GM21528 (cell line): Measurements from ENCODE around the gene ACVR1B.

Experiments used
- ATAC-seq: cut with Tn5 transposase; IDR thresholded peaks from one replicate; pipeline ENCODE4 v1.9.1; 2021; ENCODE audit warnings: mild to moderate bottlenecking, moderate library complexity; ENCODE audit not compliant: unreplicated experiment, low FRiP score

ACVR1B gene

DNA sequence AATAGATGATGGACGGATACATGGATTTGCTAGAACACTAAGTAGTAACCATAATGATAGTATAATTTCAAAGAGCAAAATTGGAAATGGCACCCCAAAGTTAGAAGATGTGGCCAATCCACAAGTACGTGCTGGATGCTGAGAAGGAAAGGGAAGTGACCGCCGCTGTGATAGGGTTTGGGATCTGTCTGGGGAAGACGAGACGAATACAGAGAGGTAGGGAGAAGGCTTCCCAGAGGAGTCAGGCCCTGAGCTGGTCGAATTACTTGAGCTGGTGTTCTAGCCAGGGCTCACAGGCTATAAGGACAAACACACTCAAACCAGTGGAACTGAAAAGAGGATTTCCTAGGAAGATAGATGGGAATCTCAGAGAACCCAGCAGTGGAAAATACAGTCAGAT lies 9.4 kb upstream of the ACVR1B start:
- no peak for ATAC-seq

DNA sequence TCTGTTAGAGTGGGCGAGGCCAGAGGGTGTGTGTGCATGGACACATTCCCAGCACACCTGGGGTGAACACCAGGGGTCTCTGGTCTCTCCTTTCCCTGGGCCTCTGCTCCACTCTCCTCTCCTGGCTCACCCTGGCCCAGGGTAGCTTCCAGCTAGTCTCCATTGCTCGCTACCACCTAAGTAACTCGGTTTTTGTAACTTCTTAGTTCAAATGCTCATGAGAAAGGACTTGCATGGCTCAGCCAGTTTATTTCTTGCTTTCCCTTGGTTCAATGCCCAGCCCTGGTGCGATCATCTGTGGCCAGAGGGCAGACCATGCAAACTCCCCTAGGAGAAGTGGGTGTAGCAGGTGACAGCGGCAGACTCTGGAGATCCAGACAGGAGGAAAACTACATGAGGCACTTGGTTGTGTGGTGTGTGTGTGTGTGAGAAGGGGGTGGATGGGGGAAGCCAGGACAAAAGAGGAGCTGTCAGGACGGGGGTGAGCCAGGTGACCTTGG lies 8.9 kb upstream of the ACVR1B start:
- no peak for ATAC-seq

DNA sequence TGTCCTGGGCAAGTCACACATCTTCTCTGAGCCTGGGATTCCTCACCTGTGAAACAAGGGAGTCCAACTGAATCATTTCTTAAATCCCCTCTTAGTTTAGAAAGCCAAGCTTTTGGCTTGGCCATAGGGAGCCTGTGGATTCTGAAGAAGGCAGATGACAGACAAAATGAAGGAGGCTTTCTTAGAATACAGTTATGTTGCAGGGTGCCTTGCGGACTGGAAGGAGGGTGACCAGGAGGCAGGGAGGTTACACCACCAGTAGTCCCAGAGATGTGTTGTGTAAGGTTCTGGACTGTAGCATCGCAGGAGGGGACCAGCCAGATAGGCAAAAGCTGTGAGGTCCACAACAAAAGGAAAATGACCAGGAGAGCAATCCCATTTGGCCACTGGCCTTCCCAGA lies 8.2 kb upstream of the ACVR1B start:
- no peak for ATAC-seq

DNA sequence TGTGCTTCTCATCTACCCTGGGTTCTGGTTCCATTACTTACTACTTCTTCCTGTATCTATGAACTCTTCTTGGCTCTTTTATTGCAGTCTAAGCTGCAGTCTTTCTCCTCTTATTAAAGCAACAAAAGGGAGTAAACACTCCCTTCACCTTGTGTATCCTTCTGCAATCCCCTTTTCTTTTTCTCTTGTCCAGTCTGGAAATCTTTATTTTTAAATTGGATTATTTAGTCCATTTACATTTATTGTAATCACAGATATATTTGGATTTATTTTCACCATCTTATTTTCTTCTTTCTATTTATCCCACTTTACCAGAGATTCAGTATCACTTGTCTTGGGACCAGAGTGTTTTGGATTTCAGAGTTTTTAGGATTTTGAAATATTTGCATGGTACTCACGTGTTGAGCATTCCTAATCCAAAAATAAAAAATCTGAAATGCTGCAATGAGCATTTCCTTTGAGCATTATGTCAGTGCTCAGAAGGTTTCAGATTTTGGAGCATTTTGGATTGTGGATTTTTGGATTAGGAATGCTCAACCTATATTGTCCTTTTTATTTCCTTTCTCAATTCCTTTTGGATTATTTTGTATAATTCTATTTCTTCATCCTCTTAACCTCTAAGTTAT lies 6.8 kb upstream of the ACVR1B start:
- no peak for ATAC-seq

DNA sequence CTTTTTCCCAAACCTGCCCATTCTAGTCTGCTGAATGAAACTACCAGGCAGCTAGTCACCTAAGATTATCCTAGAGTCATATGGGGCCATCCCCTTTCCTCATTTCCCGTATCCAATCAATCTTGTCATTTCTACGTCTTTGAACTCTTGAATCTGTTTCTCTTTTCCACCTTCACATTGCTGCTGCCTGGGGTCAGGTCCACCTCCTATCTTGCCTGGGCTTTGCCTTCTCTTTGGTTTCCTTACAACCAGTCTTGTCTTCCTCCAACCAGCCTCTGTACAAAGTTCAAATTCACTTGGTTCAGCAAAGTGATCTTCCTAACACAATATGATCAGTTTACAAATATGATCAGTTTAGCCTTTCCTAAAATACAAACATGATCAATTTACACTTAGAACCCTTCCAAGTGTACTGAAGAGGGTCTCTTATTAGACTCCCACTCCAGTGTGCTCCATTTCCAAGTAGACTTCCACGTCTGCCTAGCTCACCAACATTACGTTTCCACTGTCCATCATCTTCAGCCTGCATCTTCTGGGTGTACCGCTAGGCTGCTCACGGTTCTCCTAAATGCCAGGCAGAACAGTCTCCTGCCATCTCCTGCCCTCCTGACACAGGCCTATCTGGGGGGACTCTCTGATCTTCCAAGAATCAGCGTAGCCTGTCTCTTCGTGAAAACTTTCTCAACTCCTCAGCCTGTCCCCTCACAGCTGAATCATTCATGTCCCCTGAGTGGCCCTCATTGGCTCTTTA lies 4.1 kb upstream of the ACVR1B start:
- no peak for ATAC-seq

DNA sequence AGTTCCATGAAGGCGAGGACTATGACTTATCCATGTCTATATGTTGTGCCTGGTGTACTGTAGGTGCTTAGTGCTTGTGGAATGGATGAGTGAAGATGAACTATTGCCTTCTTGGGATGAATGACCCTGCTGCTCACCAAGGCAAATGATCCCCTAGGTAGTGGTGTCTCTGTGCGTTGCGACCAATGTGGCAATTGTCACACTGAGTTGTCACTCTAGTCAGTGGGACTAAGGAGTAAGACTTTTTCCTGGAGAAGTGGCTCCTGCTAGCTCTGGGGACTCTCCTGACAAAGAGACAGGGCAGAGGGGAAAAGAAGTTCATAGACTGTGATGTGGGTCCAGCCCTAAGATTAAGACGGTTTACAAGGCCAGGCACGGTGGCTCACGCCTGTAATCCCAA lies 3.4 kb upstream of the ACVR1B start:
- ATAC-seq: no peak

GRCh38 chr12:51949342-51950030 lies 2.0 kb upstream of the ACVR1B start:
- ATAC-seq: no peak

GRCh38 chr12:51950682-51951198 lies 759 bp upstream of the ACVR1B start:
- no peak for ATAC-seq

- ATAC-seq: peak; percentile 25
These were observed 584 bp downstream of the ACVR1B start for GRCh38 chr12:51951843-51952722.

DNA sequence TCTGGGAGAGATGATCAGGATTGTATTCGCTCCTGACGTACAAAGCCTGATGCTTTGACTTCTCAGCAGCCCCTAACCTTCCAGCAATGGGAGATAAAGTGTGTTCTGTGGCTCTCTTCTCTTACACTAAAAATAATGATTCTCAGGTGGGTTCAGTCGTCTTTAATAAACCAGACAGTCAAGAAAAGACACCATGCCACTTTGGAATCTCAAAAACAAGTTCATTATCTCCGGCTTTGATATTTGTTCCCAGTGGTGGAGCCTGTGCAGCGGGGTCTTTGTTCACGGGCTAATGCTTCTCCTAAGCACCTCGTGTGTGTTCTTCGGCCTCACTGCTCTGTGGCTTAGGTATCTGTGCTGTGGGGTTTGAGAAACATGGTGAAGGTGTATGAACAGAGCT lies 1.6 kb downstream of the ACVR1B start:
- no peak for ATAC-seq

- no peak for ATAC-seq
These were observed 2.4 kb downstream of the ACVR1B start for GRCh38 chr12:51953864-51954263.

DNA sequence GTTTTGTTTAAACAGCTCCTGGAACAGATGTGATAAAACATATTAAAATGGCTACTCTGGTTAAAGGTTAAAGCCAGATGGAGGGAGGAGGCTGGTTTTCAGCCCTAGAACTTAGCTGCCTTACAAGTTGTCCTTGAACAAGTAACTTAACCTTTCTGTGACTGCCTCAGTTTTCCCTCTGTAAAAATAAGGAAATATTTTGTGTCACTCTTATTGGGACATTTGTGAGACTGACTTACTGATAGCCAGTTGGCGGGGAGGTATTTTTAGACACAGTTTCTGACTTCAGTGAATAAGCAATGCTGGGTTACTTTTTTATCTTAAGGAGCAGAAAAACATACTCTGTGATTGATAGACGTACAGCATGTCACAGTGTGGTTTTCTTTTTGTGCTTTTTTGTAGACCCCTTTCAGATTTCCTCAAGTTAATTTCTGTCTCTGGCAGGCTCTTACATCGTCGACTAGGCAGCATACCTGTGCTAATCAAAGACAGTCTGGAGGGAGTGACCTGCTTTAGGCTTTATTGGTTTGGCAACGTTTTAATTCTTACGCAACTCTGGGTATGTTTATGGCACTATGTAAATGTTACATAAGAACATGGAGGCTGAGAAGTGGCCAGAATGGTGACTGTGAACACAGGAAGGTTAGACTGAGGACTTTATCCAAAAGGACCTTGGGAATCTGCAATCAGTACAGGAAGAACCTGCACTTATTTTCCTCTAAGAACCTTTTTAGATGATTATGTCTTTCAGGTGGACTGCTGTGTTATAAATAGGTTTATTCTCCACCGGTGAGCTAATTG lies 3.3 kb downstream of the ACVR1B start:
- ATAC-seq: no peak

DNA sequence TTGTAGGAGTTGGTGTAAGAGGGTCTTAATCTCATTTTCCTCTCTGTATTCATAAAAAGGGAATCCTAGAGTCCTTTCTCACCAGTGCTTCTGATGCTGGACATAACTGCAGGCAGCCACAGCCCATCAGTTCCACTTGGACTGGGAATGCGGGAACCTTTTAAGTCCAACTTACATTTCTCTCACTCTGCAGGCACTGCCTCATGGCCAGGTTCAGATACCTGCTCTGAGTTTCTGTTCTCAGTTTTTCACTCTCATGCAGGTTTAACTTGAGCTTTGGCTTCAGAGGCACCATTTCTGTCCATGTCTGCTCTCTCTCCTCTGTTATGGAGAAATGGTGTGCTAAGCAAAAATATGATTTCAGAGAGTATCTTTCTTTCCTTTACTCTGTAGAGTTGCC lies 4.2 kb downstream of the ACVR1B start:
- no peak for ATAC-seq

DNA sequence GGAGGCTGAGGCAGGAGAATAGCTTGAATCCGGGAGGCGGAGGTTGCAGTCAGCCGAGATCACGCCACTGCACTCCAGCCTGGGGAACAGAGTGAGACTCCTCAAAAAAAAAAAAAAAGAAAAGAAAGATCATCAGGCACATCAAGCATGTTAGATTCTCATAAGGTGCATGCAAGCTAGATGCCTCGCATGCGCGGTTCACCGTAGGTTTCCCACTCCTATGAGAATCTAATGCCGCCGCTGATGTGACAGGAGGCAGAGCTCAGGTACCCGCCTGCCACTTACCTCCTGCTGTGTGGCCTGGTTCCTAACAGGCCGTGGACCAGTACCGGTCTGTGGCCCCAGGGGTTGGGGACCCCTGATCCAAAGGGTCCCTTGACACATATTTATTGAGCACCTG lies 7.0 kb downstream of the ACVR1B start:
- ATAC-seq: no peak

GRCh38 chr12:51959211-51959610 lies 7.7 kb downstream of the ACVR1B start:
- no peak for ATAC-seq

- no peak for ATAC-seq
These were observed 8.4 kb downstream of the ACVR1B start for GRCh38 chr12:51959921-51960320.

DNA sequence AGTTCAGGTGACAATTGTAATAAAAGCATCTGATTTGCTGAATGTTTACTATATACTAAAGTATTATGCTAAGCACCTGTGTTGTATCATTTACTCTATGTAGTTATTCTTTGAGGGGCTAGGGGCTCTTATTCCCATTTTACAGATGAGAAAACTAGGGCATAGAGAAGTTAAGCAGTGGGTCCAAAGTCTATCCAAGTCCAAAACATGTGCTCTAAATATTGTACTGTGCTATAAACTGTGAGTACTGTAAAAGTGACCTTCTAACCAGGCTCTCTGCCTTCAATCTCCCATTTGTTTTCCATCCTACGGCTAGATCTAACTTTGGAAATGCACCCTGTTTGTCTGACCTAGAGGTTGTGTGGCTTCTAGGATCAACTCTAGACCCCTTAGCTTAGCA lies 9.0 kb downstream of the ACVR1B start:
- ATAC-seq: no peak

- ATAC-seq: no peak
These were observed 9.4 kb downstream of the ACVR1B start for GRCh38 chr12:51960890-51961289.

DNA sequence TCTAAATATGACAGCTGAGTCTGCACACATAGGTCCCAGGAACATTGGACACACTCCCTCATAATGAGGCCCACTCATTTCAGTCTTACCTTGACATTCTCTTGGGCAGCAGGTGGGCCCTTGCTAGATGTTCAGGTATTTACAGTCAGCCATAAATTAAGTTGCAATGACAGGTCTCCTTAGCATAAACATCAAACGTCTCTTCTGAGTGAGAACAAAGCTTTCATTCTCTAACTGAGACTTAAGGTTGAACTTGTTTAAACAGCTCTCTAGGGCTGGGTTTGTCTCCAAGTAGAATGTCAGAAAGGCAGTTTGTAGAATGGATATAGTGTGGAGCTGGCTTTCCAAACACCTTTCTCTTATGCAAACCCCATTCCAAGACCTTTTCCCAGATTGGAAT lies 10.3 kb downstream of the ACVR1B start:
- no peak for ATAC-seq

- no peak for ATAC-seq
These were observed 11.2 kb downstream of the ACVR1B start for GRCh38 chr12:51962737-51963136.
